HT1080 (cell line): ENCODE measurements around the gene QRFP. TPM values are rescaled to one million over a fixed set of nuclear protein-coding genes. Genes with fewer than 3 reads are reported as not detected.

Source experiments
- DNase-seq: peaks from one replicate; pipeline ENCODE4 v3.0.0-alpha.2; 2015; ENCODE audit warnings: low read depth
- total RNA-seq: library from RNA; depleted of rRNA; stranded (reverse); fragments of >200 nt; shearing (Covaris generic); gene quantifications from 2 replicates; pipeline ENCODE4 v1.2.3, GENCODE V29; 2014

Gene QRFP
- total RNA-seq, 1 experiment from 2014 or later = not detected

- DNase-seq = no peak
Observed at GRCh38 chr9:130892477-130893304, 3.9 kb downstream of the QRFP start.

- DNase-seq = no peak
Observed at GRCh38 chr9:130891688-130892476, 4.7 kb downstream of the QRFP start.

GRCh38 chr9:130890870-130891687, 5.5 kb downstream of the QRFP start:
- DNase-seq = no peak

GRCh38 chr9:130890124-130890523, 6.5 kb downstream of the QRFP start:
- no peak for DNase-seq

GRCh38 chr9:130888146-130888885, 8.3 kb downstream of the QRFP start:
- no peak for DNase-seq

- DNase-seq = no peak
Observed at GRCh38 chr9:130887494-130888144, 9.0 kb downstream of the QRFP start.

- DNase-seq = no peak
Observed at GRCh38 chr9:130886981-130887380, 9.6 kb downstream of the QRFP start.

GRCh38 chr9:130885484-130886375, 10.9 kb downstream of the QRFP start:
- DNase-seq = no peak

- DNase-seq = no peak
Observed at GRCh38 chr9:130884542-130885483, 11.8 kb downstream of the QRFP start.

GRCh38 chr9:130884111-130884531, 12.5 kb downstream of the QRFP start:
- DNase-seq = no peak

- DNase-seq = no peak
Observed at GRCh38 chr9:130883479-130883878, 13.1 kb downstream of the QRFP start.

- DNase-seq = no peak
Observed at GRCh38 chr9:130882696-130883225, 13.9 kb downstream of the QRFP start.

- no peak for DNase-seq
Observed at GRCh38 chr9:130881516-130881915, 15.1 kb downstream of the QRFP start.

GRCh38 chr9:130880599-130881220, 15.9 kb downstream of the QRFP start:
- DNase-seq = no peak

- DNase-seq = no peak
Observed at GRCh38 chr9:130879863-130880411, 16.7 kb downstream of the QRFP start.

- DNase-seq = no peak
Observed at GRCh38 chr9:130878295-130878694, 18.3 kb downstream of the QRFP start.

- no peak for DNase-seq
Observed at GRCh38 chr9:130877300-130877699, 19.3 kb downstream of the QRFP start.
